ENCODE results near the gene COBL.

COBL gene

GRCh38 chr7:51073171-51073570 lies 243.4 kb downstream of the COBL start:
- no peak for DNase-seq (ENCODE audit: low spot score)

GRCh38 chr7:51072281-51072680 lies 244.3 kb downstream of the COBL start:
- no peak for DNase-seq (ENCODE audit: low spot score)

- DNase-seq (ENCODE audit: low spot score), result no peak
Observed at GRCh38 chr7:51071427-51071826, 245.2 kb downstream of the COBL start.

GRCh38 chr7:51070151-51070550 lies 246.5 kb downstream of the COBL start:
- no peak for DNase-seq (ENCODE audit: low spot score)

- DNase-seq (ENCODE audit: low spot score), result no peak
Observed at GRCh38 chr7:51069411-51070083, 247.1 kb downstream of the COBL start.

- DNase-seq (ENCODE audit: low spot score), result no peak
Observed at GRCh38 chr7:51068401-51068800, 248.2 kb downstream of the COBL start.

GRCh38 chr7:51067757-51068156 lies 248.9 kb downstream of the COBL start:
- peak; percentile 44 for DNase-seq (ENCODE audit: low spot score)

GRCh38 chr7:51067258-51067657 lies 249.4 kb downstream of the COBL start:
- DNase-seq (ENCODE audit: low spot score), result no peak

- DNase-seq (ENCODE audit: low spot score), result no peak
Observed at GRCh38 chr7:51066405-51066882, 250.2 kb downstream of the COBL start.

GRCh38 chr7:51065766-51066165 lies 250.8 kb downstream of the COBL start:
- no peak for DNase-seq (ENCODE audit: low spot score)

GRCh38 chr7:51064688-51065087 lies 251.9 kb downstream of the COBL start:
- no peak for DNase-seq (ENCODE audit: low spot score)

- DNase-seq (ENCODE audit: low spot score), result no peak
Observed at GRCh38 chr7:51062222-51062987, 254.2 kb downstream of the COBL start.

- peak; percentile 4 for DNase-seq (ENCODE audit: low spot score)
Observed at GRCh38 chr7:51060536-51060935, 256.1 kb downstream of the COBL start.

- DNase-seq (ENCODE audit: low spot score), result no peak
Observed at GRCh38 chr7:51059504-51060142, 257.0 kb downstream of the COBL start.

- DNase-seq (ENCODE audit: low spot score), result no peak
Observed at GRCh38 chr7:51058764-51059163, 257.8 kb downstream of the COBL start.

- no peak for DNase-seq (ENCODE audit: low spot score)
Observed at GRCh38 chr7:51055039-51055840, 261.4 kb downstream of the COBL start.

GRCh38 chr7:51054231-51054630 lies 262.4 kb downstream of the COBL start:
- DNase-seq (ENCODE audit: low spot score), result no peak

GRCh38 chr7:51053160-51053925 lies 263.3 kb downstream of the COBL start:
- no peak for DNase-seq (ENCODE audit: low spot score)

GRCh38 chr7:51046482-51046881 lies 270.1 kb downstream of the COBL start:
- DNase-seq (ENCODE audit: low spot score), result no peak

GRCh38 chr7:51046103-51046466 lies 270.5 kb downstream of the COBL start:
- DNase-seq (ENCODE audit: low spot score), result no peak

- no peak for DNase-seq (ENCODE audit: low spot score)
Observed at GRCh38 chr7:51045319-51046102, 271.1 kb downstream of the COBL start.

Data from activated CD4-positive, alpha-beta T cell treated with anti-CD3 and anti-CD28 coated beads, Interleukin-2, Interleukin-4, amounts not matched to agents 100 ng/mL and 50 ng/mL, durations not matched to agents 16 hours and 8 hours (primary cell).